ENCODE measurements around the gene DIPK1C. TPM values are rescaled to one million over a fixed set of nuclear protein-coding genes. Genes with fewer than 3 reads are reported as not detected.

The DIPK1C gene
- total RNA-seq, 1 donor from 2014 or later: not detected

DNA sequence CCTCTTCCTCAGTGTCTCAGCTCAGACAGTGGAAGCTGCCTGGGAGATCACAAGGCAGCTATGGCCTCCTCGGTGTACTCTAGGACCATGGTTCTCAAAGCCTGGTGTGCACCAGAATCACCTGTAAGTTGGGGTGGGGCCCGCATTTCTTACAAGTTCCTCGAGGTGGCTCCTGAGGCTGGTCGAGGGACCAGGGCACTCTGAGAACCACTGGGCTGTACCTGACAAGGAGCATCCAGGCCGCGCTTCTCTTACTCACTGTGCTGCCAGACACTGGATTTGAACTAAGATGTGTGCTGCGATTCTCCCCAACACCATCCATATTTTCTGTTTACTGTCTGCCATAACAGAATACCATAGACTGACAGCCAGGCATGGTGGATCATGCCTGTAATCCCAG, 59.5 kb downstream of the DIPK1C start:
- ATAC-seq (ENCODE audit: low read depth) (no peak), DNase-seq (no peak)
- Mint-ChIP-seq H3K9me3 (no peaks in the 10 kb centered on the region), H3K27ac (no peak overlapping the region), H3K4me1 (no peaks in the 10 kb centered on the region), H3K4me3 (no peak overlapping the region), H3K27me3 (peaks cover 39% of the 10 kb centered on the region), H3K36me3 (ENCODE audit: low read depth) (no peaks in the 10 kb centered on the region)
- intact Hi-C loops (cut with micrococcal nuclease): no loop called here
- CTCF ChIA-PET: no interaction called here
- POLR2A ChIA-PET: no interaction called here
- no peak for TF ChIP-seq CTCF (IDR thresholded peaks at IDR 0.05)

- ChIA-PET CTCF (no interaction called here), POLR2A (no interaction called here)
- no peak overlapping the region for H3K4me3 Mint-ChIP-seq
- no peaks in the 10 kb centered on the region for H3K9me3 Mint-ChIP-seq
- no peak overlapping the region for H3K27ac Mint-ChIP-seq
- intact Hi-C loops (cut with micrococcal nuclease): no loop called here
- no peaks in the 10 kb centered on the region for H3K36me3 Mint-ChIP-seq (ENCODE audit: low read depth)
- ATAC-seq (ENCODE audit: low read depth): no peak
- no peak for TF ChIP-seq CTCF (IDR thresholded peaks at IDR 0.05)
- no peaks in the 10 kb centered on the region for H3K4me1 Mint-ChIP-seq
- DNase-seq: no peak
- H3K27me3 Mint-ChIP-seq: peaks cover 39% of the 10 kb centered on the region
Observed at GRCh38 chr18:74396171-74397169, 60.6 kb downstream of the DIPK1C start.

GRCh38 chr18:74395648-74396154, 61.4 kb downstream of the DIPK1C start:
- POLR2A ChIA-PET: no interaction called here
- no peak overlapping the region for H3K4me3 Mint-ChIP-seq
- no peaks in the 10 kb centered on the region for H3K9me3 Mint-ChIP-seq
- H3K27me3 Mint-ChIP-seq: peaks cover 39% of the 10 kb centered on the region
- no peak overlapping the region for H3K27ac Mint-ChIP-seq
- DNase-seq: no peak
- no peak for ATAC-seq (ENCODE audit: low read depth)
- H3K36me3 Mint-ChIP-seq (ENCODE audit: low read depth): no peaks in the 10 kb centered on the region
- intact Hi-C loops (cut with micrococcal nuclease): no loop called here
- CTCF ChIA-PET: no interaction called here
- TF ChIP-seq CTCF (IDR thresholded peaks at IDR 0.05): no peak
- no peaks in the 10 kb centered on the region for H3K4me1 Mint-ChIP-seq

- intact Hi-C loops (cut with micrococcal nuclease): no loop called here
- CTCF ChIA-PET: no interaction called here
- Mint-ChIP-seq H3K4me1 (no peaks in the 10 kb centered on the region), H3K9me3 (no peaks in the 10 kb centered on the region), H3K27me3 (peaks cover 36% of the 10 kb centered on the region), H3K27ac (no peak overlapping the region), H3K36me3 (ENCODE audit: low read depth) (no peaks in the 10 kb centered on the region), H3K4me3 (no peak overlapping the region)
- no peak for DNase-seq
- POLR2A ChIA-PET: no interaction called here
- ATAC-seq (ENCODE audit: low read depth): no peak
- TF ChIP-seq CTCF (IDR thresholded peaks at IDR 0.05): no peak
Observed at GRCh38 chr18:74395006-74395405, 62.1 kb downstream of the DIPK1C start.

DNA sequence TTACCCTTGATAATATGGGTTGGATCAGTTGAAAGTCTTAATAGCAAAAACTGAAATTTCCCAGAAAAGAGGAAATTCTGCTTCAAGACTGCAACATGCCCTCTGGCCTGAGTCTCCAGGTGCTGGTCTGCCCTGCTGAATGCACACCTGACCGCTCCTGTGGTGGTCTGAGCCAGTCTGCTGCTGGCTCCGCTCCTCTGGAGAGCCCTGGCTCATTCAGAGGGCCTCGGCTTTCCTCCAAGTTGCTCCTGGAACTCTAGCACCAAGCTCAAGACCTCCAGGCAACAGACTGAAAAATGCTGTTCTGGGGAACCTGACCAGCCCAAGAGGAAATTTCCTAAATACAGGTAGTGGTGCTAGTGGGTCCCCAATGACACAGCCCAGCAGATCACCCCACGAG, 64.8 kb downstream of the DIPK1C start:
- no peaks in the 10 kb centered on the region for H3K36me3 Mint-ChIP-seq (ENCODE audit: low read depth)
- no peak overlapping the region for H3K27ac Mint-ChIP-seq
- no peaks in the 10 kb centered on the region for H3K4me1 Mint-ChIP-seq
- H3K9me3 Mint-ChIP-seq: no peaks in the 10 kb centered on the region
- TF ChIP-seq CTCF (IDR thresholded peaks at IDR 0.05): no peak
- peaks cover 20% of the 10 kb centered on the region for H3K27me3 Mint-ChIP-seq
- ATAC-seq (ENCODE audit: low read depth) (no peak), DNase-seq (no peak)
- intact Hi-C loops (cut with micrococcal nuclease): no loop called here
- H3K4me3 Mint-ChIP-seq: no peak overlapping the region
- ChIA-PET CTCF (no interaction called here), POLR2A (no interaction called here)

All from activated B cell treated with CpG ODN at 0.5 μM for 24 hours (primary cell).